Esophagus muscularis mucosa (tissue), 4 donors: ENCODE measurements around the gene NUDT21. TPM values are rescaled to one million over a fixed set of nuclear protein-coding genes. Genes with fewer than 3 reads are reported as not detected.

Source experiments
- total RNA-seq, 4 donors: library from RNA; depleted of rRNA; stranded (reverse); fragments of >200 nt; gene quantifications; one replicate each; pipeline versions ENCODE4 v1.1.0 to v1.2.1, GENCODE V29; 2016

Gene NUDT21
- total RNA-seq, 4 donors from 2014 or later, result 35.5 to 46.7 (median 39.9) TPM

Other genes starting within 250 kb of the NUDT21 start
- 100 to 1,000 TPM; 150 to 205 (median 179) TPM for gene AMFR, start 25.8 kb downstream of the NUDT21 start, total RNA-seq
- gene OGFOD1, start 222 bp upstream of the NUDT21 start, total RNA-seq, result 10 to 100 TPM; 18.3 to 47.1 (median 33.1) TPM
- gene BBS2, start 68.7 kb upstream of the NUDT21 start, total RNA-seq, result 10 to 100 TPM; 33.2 to 47.8 (median 39.0) TPM
- not detected for gene MT4, start 113.7 kb upstream of the NUDT21 start, total RNA-seq
- gene MT3, start 138.2 kb upstream of the NUDT21 start, total RNA-seq, result 10 to 100 TPM in 1 of 4 donors, 1 to 10 TPM in 3; 2.0 to 12.5 (median 4.1) TPM
- 100 to 1,000 TPM in 3 of 4 donors, 10 to 100 TPM in 1; 27.0 to 528 (median 116) TPM for gene MT2A, start 157.3 kb upstream of the NUDT21 start, total RNA-seq
- gene MT1E, start 174.4 kb upstream of the NUDT21 start, total RNA-seq, result 100 to 1,000 TPM in 3 of 4 donors, 10 to 100 TPM in 1; 57.7 to 428 (median 146) TPM
- gene MT1M, start 181.3 kb upstream of the NUDT21 start, total RNA-seq, result 10 to 100 TPM in 3 of 4 donors, 1 to 10 TPM in 1; 3.7 to 74.9 (median 14.9) TPM
- 100 to 1,000 TPM in 1 of 4 donors, 10 to 100 TPM in 1, 1 to 10 TPM in 1, not detected in 1; 1.7 to 371 (median 21.3) TPM for gene MT1A, start 187.3 kb upstream of the NUDT21 start, total RNA-seq
- gene MT1B, start 200.6 kb upstream of the NUDT21 start, total RNA-seq, result not detected
- 1 to 10 TPM; 2.1 to 7.1 (median 5.0) TPM for gene MT1F, start 206.6 kb upstream of the NUDT21 start, total RNA-seq
- gene MT1G, start 216.7 kb upstream of the NUDT21 start, total RNA-seq, result 10 to 100 TPM in 2 of 4 donors, 1 to 10 TPM in 1, not detected in 1; 4.9 to 59.0 (median 19.0) TPM
- not detected for gene MT1H, start 218.5 kb upstream of the NUDT21 start, total RNA-seq
- 1,000 to 10,000 TPM in 1 of 4 donors, 100 to 1,000 TPM in 3; 283 to 1,221 (median 512) TPM for gene MT1X, start 231.1 kb upstream of the NUDT21 start, total RNA-seq